Progenitor cell of endocrine pancreas (in vitro differentiated cells): ENCODE measurements around the gene FSTL5. TPM values are rescaled to one million over a fixed set of nuclear protein-coding genes. Genes with fewer than 3 reads are reported as not detected.

Source experiments
- DNase-seq: peaks from one replicate; pipeline ENCODE4 v3.0.0; 2021; ENCODE audit warnings: low spot score; ENCODE audit not compliant: unreplicated experiment
- H3K27ac Mint-ChIP-seq: 2 replicates; pipeline ENCODE4 v1.8.0; 2021; ENCODE audit warnings: mild to moderate bottlenecking, moderate library complexity, mixed read lengths
- H3K27me3 Mint-ChIP-seq: 2 replicates; pipeline ENCODE4 v1.8.0; 2021; ENCODE audit warnings: mixed read lengths
- H3K36me3 Mint-ChIP-seq: 2 replicates; pipeline ENCODE4 v1.8.0; 2022; ENCODE audit warnings: mixed read lengths; ENCODE audit not compliant: insufficient read depth
- H3K4me1 Mint-ChIP-seq: 2 replicates; pipeline ENCODE4 v1.8.0; 2021; ENCODE audit warnings: low read depth, mixed read lengths
- H3K4me3 Mint-ChIP-seq: 2 replicates; pipeline ENCODE4 v1.8.0; 2021; ENCODE audit warnings: low read depth, mild to moderate bottlenecking, moderate library complexity, mixed read lengths
- H3K9me3 Mint-ChIP-seq: 2 replicates; pipeline ENCODE4 v1.8.0; 2021; ENCODE audit warnings: low read depth, mixed read lengths
- total RNA-seq: library from RNA; stranded (reverse); gene quantifications from 2 replicates; pipeline ENCODE4 v1.2.1, GENCODE V29; 2021
- TF ChIP-seq, protein P1 (sequence below): fragments of 200-600 bp; sonication (generic); IDR thresholded peaks from one replicate; pipeline ENCODE4 v1.5.0; 2021; ENCODE audit warnings: antibody characterized with exemption, mild to moderate bottlenecking; ENCODE audit not compliant: unreplicated experiment

The FSTL5 gene
- total RNA-seq, 1 donor from 2014 or later = 15.5 TPM

DNA sequence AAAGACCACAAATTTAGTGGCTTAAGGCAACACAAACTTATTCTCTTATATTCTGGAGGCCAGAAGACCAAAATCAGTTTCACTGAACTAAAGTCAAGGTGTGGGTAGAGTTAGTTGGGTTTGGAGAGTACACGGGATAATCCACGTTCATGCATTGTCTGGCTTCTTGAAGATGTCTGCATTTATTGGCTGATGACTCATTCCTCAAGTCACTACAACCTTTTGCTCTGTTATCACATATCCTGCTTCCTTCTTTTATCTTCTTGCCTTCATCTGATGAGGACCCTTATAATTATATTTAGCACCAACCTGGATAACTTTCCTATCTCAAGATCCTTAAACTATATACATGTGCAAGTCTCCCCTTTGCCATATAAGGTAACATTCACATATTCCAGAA lies 590.0 kb downstream of the FSTL5 start:
- H3K9me3 Mint-ChIP-seq = no peaks in the 10 kb centered on the region
- H3K27ac Mint-ChIP-seq = no peak overlapping the region

DNA sequence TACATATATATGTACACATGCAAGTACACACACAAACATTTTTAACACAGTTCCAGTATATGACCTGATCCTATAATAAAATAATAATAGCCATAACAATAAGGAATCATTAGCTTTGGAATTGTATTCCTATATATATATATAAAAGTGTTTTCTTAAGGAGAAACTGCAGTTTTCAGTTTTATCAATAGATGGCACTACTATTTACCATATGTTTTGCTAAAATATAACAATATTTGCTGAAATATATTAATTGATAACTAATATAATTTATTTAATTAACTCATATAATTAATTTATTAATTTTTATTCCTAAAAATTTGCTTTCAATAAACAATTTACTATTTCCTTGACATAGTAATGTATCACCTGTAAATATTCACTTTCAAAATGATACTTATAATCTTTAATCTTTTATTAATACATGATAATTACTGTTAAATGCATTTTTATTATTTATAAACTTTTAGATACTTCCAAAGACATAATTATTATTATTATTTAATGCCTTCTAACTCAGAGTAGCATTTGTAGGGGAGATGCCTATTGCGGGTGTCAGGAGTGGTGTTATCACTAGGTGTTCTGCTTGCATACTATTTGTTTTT lies 599.5 kb downstream of the FSTL5 start:
- H3K4me1 Mint-ChIP-seq = no peaks in the 10 kb centered on the region
- H3K36me3 Mint-ChIP-seq = no peaks in the 10 kb centered on the region
- TF ChIP-seq, protein P1, sequence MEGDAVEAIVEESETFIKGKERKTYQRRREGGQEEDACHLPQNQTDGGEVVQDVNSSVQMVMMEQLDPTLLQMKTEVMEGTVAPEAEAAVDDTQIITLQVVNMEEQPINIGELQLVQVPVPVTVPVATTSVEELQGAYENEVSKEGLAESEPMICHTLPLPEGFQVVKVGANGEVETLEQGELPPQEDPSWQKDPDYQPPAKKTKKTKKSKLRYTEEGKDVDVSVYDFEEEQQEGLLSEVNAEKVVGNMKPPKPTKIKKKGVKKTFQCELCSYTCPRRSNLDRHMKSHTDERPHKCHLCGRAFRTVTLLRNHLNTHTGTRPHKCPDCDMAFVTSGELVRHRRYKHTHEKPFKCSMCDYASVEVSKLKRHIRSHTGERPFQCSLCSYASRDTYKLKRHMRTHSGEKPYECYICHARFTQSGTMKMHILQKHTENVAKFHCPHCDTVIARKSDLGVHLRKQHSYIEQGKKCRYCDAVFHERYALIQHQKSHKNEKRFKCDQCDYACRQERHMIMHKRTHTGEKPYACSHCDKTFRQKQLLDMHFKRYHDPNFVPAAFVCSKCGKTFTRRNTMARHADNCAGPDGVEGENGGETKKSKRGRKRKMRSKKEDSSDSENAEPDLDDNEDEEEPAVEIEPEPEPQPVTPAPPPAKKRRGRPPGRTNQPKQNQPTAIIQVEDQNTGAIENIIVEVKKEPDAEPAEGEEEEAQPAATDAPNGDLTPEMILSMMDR = peak; percentile 57
- no peak for DNase-seq
- no peaks in the 10 kb centered on the region for H3K27me3 Mint-ChIP-seq
- no peak overlapping the region for H3K4me3 Mint-ChIP-seq
- no peaks in the 10 kb centered on the region for H3K9me3 Mint-ChIP-seq
- H3K27ac Mint-ChIP-seq = no peak overlapping the region

More for the DNA sequence above, 590.0 kb downstream of the FSTL5 start:
- H3K27me3 Mint-ChIP-seq = no peaks in the 10 kb centered on the region
- DNase-seq = no peak
- H3K4me3 Mint-ChIP-seq = no peak overlapping the region
- TF ChIP-seq, protein P1 = no peak
- no peaks in the 10 kb centered on the region for H3K36me3 Mint-ChIP-seq
- no peaks in the 10 kb centered on the region for H3K4me1 Mint-ChIP-seq

DNA sequence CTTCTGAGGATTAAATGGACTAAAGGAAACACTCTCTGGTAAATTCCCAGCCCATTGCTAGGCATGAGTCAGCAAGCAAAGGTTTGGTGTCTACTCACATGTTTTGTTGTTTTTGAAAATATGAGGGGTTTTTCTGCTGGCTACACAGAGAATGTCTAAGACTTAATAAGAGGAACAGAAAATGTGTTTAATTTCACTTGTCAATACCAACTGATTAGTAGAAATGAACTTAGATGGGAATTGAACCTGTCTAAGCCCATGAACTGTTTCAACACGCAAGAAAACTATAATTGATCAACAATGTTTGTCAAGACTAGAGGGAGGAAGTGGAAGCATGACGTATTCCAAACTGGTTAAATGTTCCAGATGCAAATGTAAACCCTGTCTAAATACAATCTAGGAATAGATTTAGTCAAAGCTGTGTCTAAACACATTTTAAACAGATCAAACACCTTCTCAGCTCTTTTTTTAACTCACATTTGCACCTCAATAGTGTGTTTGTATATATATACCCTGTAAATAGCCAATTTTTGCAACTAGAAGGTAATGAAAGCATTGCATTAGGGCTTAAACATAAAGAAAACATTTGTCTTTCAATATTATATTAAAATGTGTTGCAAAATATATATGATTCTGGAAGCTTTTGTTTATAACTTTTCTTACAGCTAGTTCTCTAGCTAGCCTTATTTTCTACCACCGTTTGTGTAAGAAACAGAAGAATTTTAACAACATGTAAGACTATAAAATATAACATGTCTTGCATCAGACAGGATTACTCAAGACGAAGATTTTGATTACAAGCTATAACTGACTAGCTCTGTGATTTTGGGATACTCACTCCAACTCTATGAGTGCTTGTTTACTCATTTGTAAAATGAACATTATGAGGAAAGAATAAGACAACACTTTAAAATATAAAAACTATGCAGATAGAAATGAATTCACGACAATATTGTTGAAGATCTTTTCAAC lies 607.8 kb downstream of the FSTL5 start:
- Mint-ChIP-seq H3K27ac (no peak overlapping the region), H3K27me3 (no peaks in the 10 kb centered on the region), H3K4me3 (no peak overlapping the region), H3K4me1 (no peaks in the 10 kb centered on the region), H3K36me3 (no peaks in the 10 kb centered on the region), H3K9me3 (no peaks in the 10 kb centered on the region)
- no peak for DNase-seq
- TF ChIP-seq, protein P1 = no peak

DNA sequence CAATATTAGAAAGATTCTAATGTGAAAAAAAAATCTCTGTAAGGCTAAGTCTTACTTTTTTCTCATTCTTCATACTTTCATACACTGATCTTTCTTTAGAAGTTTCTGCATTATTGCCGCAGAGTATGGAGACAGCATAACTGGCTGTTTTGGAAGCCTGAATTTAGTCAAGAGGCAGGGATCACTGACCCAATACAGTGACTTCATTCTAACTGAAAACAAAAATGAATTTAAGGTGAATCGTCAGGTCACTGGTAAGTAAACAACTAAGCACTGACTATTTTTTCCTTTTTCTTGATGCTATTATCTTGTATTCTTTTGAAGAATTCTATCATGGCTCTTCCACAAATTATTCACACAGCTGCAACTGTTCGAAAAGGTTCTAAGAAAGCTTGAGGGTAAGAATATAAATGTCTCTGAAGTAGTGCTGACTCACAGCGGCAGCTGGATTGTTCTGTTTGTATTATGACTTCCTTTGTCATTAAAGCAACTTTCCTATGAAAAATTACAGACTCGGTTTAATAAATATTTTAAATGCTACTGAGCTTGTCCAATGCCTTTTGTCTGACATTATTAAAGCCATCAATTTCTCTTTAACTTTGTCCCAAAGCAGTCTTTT lies 609.3 kb downstream of the FSTL5 start:
- Mint-ChIP-seq H3K27ac (no peak overlapping the region), H3K27me3 (no peaks in the 10 kb centered on the region), H3K36me3 (no peaks in the 10 kb centered on the region), H3K4me3 (no peak overlapping the region), H3K9me3 (no peaks in the 10 kb centered on the region), H3K4me1 (no peaks in the 10 kb centered on the region)
- no peak for DNase-seq
- TF ChIP-seq, protein P1 = no peak

DNA sequence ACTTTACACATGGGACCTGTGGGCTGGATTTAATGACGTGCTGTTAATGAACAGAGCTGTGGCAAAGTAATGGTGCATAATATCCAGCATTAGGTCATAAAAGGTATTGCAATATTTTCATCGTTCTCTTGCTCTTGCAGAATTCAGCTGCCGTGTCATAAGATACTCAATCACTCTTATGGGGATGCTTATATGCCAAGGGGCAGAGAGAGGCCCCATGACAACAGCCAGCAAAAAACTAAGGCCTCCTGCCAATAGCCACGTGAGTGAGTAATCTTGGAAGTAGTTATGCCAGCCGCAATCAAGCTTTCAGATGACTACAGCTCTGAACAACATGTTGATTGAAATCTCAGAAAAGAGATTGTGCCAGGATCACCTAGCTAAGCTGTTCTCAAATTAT lies 616.9 kb downstream of the FSTL5 start:
- Mint-ChIP-seq H3K27ac (no peak overlapping the region), H3K27me3 (no peaks in the 10 kb centered on the region), H3K36me3 (no peaks in the 10 kb centered on the region), H3K4me1 (no peaks in the 10 kb centered on the region), H3K4me3 (no peak overlapping the region), H3K9me3 (peaks cover 8% of the 10 kb centered on the region)
- TF ChIP-seq, protein P1 = no peak
- DNase-seq = no peak
